ENCODE data around the gene E2F2. TPM values are rescaled to one million over a fixed set of nuclear protein-coding genes. Genes with fewer than 3 reads are reported as not detected.
A peak's percentile ranks its signal among the peaks of the same experiment; 100 is the strongest.

Gene E2F2
- total and polyA plus RNA-seq, 2 of the 13 experiments (the other 11 are each of a cell fraction or from before 2014, with no cell fraction given) = 0.65 to 6.6 TPM

GRCh38 chr1:23530747-23531561 lies at the start of gene E2F2 (continued):
- TF ChIP-seq ZNF775 (CRISPR knock-in tag; IDR thresholded peaks at IDR 0.05; ENCODE audit: borderline replicate concordance) (peak; percentile 57; the same call in 1 of the 2 replicates), AGO2 (optimal IDR thresholded peaks at IDR 0.05; ENCODE audit: low read depth, low read length) (no peak), ZNF414 (CRISPR knock-in tag; IDR thresholded peaks at IDR 0.05) (0 out of 2 replicates have a peak, but pooled peaks have one; percentile 19), RNF219 (CRISPR knock-in tag; IDR thresholded peaks at IDR 0.05) (no peak; the same call in 1 of the 2 replicates), LBX2 (CRISPR knock-in tag; IDR thresholded peaks at IDR 0.05; ENCODE audit: borderline replicate concordance) (no peak), FOXO1 (CRISPR knock-in tag; IDR thresholded peaks at IDR 0.05) (0 out of 2 replicates have a peak, but pooled peaks have one; percentile 21), ZNF431 (CRISPR knock-in tag; IDR thresholded peaks at IDR 0.05; ENCODE audit: borderline replicate concordance, low read depth) (no peak), ZMAT3 (CRISPR knock-in tag; conservative IDR thresholded peaks at IDR 0.05) (peak; percentile 83; the same call in 1 of the 2 replicates), JARID2 (CRISPR knock-in tag; IDR thresholded peaks at IDR 0.05; ENCODE audit: insufficient replicate concordance) (no peak), ZNF329 (CRISPR knock-in tag; IDR thresholded peaks at IDR 0.05; ENCODE audit: low read depth) (no peak), ZFP62 (CRISPR knock-in tag; IDR thresholded peaks at IDR 0.05) (no peak), STAT6 (CRISPR knock-in tag; IDR thresholded peaks at IDR 0.05; ENCODE audit: borderline replicate concordance) (peak; percentile 24; the same call in 1 of the 2 replicates), SMAD1 (CRISPR knock-in tag; IDR thresholded peaks at IDR 0.05; ENCODE audit: borderline replicate concordance, low read depth) (no peak), FIP1L1 (IDR thresholded peaks at IDR 0.05; ENCODE audit: borderline replicate concordance, insufficient read depth, low read depth, low read length) (no peak), MTF1 (CRISPR knock-in tag; IDR thresholded peaks at IDR 0.05) (0 out of 2 replicates have a peak, but pooled peaks have one; percentile 3), PHF20 (CRISPR knock-in tag; IDR thresholded peaks at IDR 0.05) (peak; percentile 35; the same call in 1 of the 2 replicates), HOXD1 (CRISPR knock-in tag; IDR thresholded peaks at IDR 0.05) (peak; percentile 42; the same call in 1 of the 2 replicates), PATZ1 (CRISPR knock-in tag; IDR thresholded peaks at IDR 0.05) (peak; percentile 77), ZNF768 (CRISPR knock-in tag; IDR thresholded peaks at IDR 0.05) (peak; percentile 94)

Data from HepG2 (cell line).